Measurements from ENCODE around the gene NXPH3.

- TF ChIP-seq, protein P1, sequence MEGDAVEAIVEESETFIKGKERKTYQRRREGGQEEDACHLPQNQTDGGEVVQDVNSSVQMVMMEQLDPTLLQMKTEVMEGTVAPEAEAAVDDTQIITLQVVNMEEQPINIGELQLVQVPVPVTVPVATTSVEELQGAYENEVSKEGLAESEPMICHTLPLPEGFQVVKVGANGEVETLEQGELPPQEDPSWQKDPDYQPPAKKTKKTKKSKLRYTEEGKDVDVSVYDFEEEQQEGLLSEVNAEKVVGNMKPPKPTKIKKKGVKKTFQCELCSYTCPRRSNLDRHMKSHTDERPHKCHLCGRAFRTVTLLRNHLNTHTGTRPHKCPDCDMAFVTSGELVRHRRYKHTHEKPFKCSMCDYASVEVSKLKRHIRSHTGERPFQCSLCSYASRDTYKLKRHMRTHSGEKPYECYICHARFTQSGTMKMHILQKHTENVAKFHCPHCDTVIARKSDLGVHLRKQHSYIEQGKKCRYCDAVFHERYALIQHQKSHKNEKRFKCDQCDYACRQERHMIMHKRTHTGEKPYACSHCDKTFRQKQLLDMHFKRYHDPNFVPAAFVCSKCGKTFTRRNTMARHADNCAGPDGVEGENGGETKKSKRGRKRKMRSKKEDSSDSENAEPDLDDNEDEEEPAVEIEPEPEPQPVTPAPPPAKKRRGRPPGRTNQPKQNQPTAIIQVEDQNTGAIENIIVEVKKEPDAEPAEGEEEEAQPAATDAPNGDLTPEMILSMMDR (IDR thresholded peaks at IDR 0.05), result no peak
- TF ChIP-seq POLR2A (IDR thresholded peaks at IDR 0.05), result no peak
Observed at GRCh38 chr17:49595980-49596379, 20.3 kb downstream of the NXPH3 start.
